Pancreas (tissue), 10 donors: ENCODE data around the gene PTTG1IP. TPM values are rescaled to one million over a fixed set of nuclear protein-coding genes. Genes with fewer than 3 reads are reported as not detected.
A peak's percentile ranks its signal among the peaks of the same experiment; 100 is the strongest.

Source experiments
- ATAC-seq, 4 donors: fragments of 200-7000 bp; cut with Tn5 transposase; one replicate each; pipeline versions ENCODE4 v1.8.0 to v1.9.1; 2020; ENCODE audit warnings: mild to moderate bottlenecking in 4 of 4, moderate library complexity in 4 of 4
- DNase-seq, 6 donors: peaks; one replicate each; pipeline ENCODE4 v3.0.0-alpha.2; 2020
- FAIRE-seq: peaks from 2 replicates; lab custom pipeline; 2012; peaks lifted over from hg19 to GRCh38; lab: Jason Lieb, UNC
- H3K27ac ChIP-seq, 4 donors: fragments of 200-600 bp; sonication (generic); 1 replicate in 3 of 4; 2 replicates in 1 of 4; pipeline versions ENCODE4 v1.5.0 to v1.8.0; 2020
- H3K27me3 ChIP-seq, 4 donors: fragments of 200-600 bp; one replicate each; pipeline ENCODE4 v1.8.0; 2021
- H3K36me3 ChIP-seq, 3 donors: fragments of 200-600 bp; sonication (generic) in 1 of 3; one replicate each; pipeline versions ENCODE4 v1.5.0 to v1.8.0; 2020 to 2021
- H3K4me1 ChIP-seq, 3 donors: fragments of 200-600 bp; one replicate each; pipeline ENCODE4 v1.8.0; 2021
- H3K4me3 ChIP-seq, 4 donors: fragments of 200-600 bp; sonication (generic) in 2 of 4; one replicate each; pipeline versions ENCODE4 v1.5.0 to v1.8.0; 2020 to 2021
- H3K9me3 ChIP-seq, 4 donors: fragments of 200-600 bp; one replicate each; pipeline ENCODE4 v1.8.0; 2021
- WGBS, 2 donors: extraction: QIAGEN DNeasy Blood & Tissue Kit; methylation state at CpG; one replicate each; pipeline ENCODE4 v1.1.7; 2013; 5-methylcytosine and 5-hydroxymethylcytosine counted together
- intact Hi-C, 3 donors: fragments of 100-400 bp; cut with DNase I; formaldehyde crosslinking; loops; one replicate each; pipeline versions ENCODE4 v1.11.1 to v1.14.2; 2022
- polyA plus RNA-seq, 2 donors: library from polyadenylated mRNA; stranded (reverse); fragments of 200-250 nt; gene quantifications; one replicate each; pipeline ENCODE4 v1.2.3, GENCODE V29; 2013
- total RNA-seq, 6 donors: library from RNA; stranded (reverse); fragmentation: NEBNext Ultra II Directional in 4 of 6; extraction: Animal tissue kit (Norgen Biotek cat#: 25700) in 4 of 6; gene quantifications; one replicate each; pipeline versions ENCODE4 v1.2.1 to v1.2.4, GENCODE V29; 2021 to 2023
- TF ChIP-seq, protein P1 (sequence below), 4 donors: fragments of 200-600 bp; sonication (generic) in 3 of 4; IDR thresholded peaks; one replicate each; pipeline versions ENCODE4 v1.5.0 to v1.8.0; 2021; ENCODE audit warnings: antibody characterized with exemption in 4 of 4
- donor health status: healthy with polysubstance abuse.
- donor health status: DM: no; HTN: no; CAD: no; lungs with moderate emphysema.
- donor health status: DM: no; HTN: no; CAD: no.
- donor health status: control.
- donor health status: control.
- donor health status: Bipolar disorder and iron deficiency.
- donor health status: DM: yes; HTN: yes; CAD: no.
- donor health status: DM: no; HTN: no; CAD: no.
- donor health status: DM: no; HTN: no; CAD: no.
- donor health status: DM: yes; HTN: yes; CAD: no.

Gene PTTG1IP
- total and polyA plus RNA-seq, 8 donors = 44.9 to 118 (median 60.6) TPM

DNA sequence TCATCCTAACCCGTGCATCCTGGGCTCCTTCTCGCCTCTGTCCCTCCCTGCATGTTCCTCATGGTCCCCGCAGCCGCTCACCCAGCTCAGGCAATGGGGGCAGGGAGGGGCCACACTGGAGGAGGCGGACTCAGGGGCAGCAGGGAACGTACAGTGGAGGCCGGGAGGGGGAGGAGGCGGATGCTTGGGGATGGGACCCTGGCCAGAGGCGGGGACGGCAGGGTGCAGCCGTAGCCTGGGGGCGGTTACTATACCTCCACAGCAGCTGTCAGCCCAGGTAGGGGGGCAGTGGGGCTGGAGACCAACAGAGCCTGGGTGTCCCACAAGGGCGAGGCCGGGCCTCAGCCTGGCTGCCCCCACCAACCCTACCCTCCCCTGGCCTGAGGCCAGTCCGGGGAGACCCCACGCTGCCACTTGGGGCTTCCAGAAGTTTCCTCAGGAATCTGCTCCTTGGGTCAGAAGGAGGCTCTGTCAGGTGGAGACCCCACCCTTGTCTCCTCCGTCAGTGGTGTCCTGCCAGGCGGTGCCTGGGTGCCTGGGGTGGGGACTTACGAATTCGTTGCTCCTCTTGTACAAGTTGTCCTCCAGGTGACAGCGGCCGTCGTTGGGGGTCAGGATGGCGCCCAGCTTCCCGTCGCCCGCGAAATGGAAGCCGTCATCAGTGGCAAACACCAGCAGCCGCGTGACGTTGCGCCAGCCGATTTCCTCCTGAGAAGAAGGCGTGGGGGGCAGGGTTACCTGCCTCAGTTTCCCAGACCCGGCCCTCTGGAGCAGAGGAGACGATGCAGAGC lies 26.5 kb upstream of the PTTG1IP start:
- H3K4me1 ChIP-seq = no peaks in the 10 kb centered on the region
- H3K9me3 ChIP-seq = no peaks in the 10 kb centered on the region
- 58 to 67% methylated on average over 37 of the region's 37 CpGs for WGBS, 2 donors
- intact Hi-C loops = no loop called here
- TF ChIP-seq, protein P1, sequence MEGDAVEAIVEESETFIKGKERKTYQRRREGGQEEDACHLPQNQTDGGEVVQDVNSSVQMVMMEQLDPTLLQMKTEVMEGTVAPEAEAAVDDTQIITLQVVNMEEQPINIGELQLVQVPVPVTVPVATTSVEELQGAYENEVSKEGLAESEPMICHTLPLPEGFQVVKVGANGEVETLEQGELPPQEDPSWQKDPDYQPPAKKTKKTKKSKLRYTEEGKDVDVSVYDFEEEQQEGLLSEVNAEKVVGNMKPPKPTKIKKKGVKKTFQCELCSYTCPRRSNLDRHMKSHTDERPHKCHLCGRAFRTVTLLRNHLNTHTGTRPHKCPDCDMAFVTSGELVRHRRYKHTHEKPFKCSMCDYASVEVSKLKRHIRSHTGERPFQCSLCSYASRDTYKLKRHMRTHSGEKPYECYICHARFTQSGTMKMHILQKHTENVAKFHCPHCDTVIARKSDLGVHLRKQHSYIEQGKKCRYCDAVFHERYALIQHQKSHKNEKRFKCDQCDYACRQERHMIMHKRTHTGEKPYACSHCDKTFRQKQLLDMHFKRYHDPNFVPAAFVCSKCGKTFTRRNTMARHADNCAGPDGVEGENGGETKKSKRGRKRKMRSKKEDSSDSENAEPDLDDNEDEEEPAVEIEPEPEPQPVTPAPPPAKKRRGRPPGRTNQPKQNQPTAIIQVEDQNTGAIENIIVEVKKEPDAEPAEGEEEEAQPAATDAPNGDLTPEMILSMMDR (IDR thresholded peaks at IDR 0.05) = no peak
- DNase-seq = peak in 2 of 6 donors; percentile 54 to 69
- H3K27ac ChIP-seq = no peak overlapping the region
- no peaks in the 10 kb centered on the region for H3K36me3 ChIP-seq
- FAIRE-seq = no peak
- H3K4me3 ChIP-seq = no peak overlapping the region
- no peaks in the 10 kb centered on the region for H3K27me3 ChIP-seq
- ATAC-seq = no peak

DNA sequence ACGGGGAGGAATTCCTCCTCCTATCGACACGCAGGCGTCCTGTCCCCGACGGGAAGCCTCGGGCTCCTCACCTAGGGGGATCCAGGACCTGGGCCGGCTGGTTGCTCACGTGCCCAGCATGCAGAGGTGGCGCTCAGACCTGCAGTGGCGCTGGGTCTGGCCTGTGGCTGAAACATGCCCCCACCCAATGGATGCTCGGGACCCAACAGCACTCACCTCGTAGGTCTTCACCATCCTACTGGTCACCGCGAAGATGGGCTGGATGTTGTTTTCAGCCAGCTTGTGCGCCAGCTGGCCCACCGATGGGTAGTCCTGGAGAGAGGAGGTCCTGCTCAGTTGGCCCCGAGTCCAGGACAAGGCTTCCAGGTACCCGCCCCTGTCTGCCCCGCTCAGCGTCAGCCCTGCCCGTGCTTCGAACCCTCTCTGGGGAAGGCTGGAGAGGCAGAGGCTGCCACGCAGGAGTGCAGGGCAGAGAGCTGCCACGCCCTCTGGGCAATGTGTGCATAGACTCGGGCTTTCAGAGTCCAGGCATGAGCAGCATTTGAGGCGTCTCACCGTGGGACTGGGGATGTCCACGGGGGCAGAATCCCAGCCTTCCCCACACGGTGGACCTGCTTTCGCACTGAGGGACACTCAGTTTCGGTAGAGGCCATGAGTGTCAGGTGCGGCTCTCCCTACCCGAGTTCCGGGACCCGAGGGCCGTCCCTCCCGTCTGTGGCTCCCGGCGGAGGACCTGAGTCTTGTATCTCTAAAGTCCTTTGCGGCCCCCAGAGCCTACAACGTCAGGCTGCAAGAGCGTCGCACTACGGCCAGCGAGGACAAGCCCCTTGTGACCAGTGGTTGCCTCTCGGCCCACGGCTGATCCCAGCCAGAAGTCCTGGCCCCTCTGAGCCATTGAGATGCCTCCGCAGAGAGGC lies 25.6 kb upstream of the PTTG1IP start:
- no peak for ATAC-seq
- Histone ChIP-seq H3K36me3 (no peaks in the 10 kb centered on the region), H3K4me3 (no peak overlapping the region), H3K27me3 (no peaks in the 10 kb centered on the region), H3K4me1 (no peaks in the 10 kb centered on the region), H3K9me3 (no peaks in the 10 kb centered on the region), H3K27ac (no peak overlapping the region)
- DNase-seq = peak in 2 of 6 donors; percentile 49 to 50
- 50 to 62% methylated on average over 49 of the region's 49 CpGs for WGBS, 2 donors
- TF ChIP-seq, protein P1 (IDR thresholded peaks at IDR 0.05) = no peak
- FAIRE-seq = no peak
- intact Hi-C loops = no loop called here

DNA sequence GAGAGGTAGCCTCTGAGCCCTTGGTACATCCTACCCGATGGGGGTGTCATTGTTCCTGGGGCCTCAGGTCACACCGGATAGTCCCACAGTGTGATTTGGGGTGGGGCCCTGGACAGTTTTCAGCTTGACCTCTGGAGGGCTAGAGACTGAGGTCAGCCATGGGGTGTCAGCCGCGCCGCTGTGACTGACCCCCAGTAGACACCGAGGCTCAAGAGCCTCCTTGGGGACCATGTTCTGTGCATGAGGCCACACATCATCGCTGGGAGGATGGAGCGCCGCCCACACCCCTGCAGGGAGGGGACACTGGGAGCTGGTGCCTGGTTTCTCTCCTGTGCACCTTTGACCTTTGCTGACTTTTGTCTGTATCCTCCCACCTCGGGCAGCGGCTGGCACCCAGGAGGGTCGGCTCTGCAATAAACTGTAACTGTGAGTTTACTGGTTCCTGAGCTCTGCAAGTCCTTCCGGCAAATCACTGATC lies 24.6 kb upstream of the PTTG1IP start:
- TF ChIP-seq, protein P1 (IDR thresholded peaks at IDR 0.05) = no peak
- Histone ChIP-seq H3K4me3 (no peak overlapping the region), H3K36me3 (no peaks in the 10 kb centered on the region), H3K27me3 (no peaks in the 10 kb centered on the region), H3K9me3 (no peaks in the 10 kb centered on the region), H3K4me1 (no peaks in the 10 kb centered on the region), H3K27ac (no peak overlapping the region)
- no peak for ATAC-seq
- intact Hi-C loops = no loop called here
- FAIRE-seq = no peak
- WGBS, 2 donors = 57 to 68% methylated on average over 13 of the region's 13 CpGs
- DNase-seq = peak in 2 of 6 donors; percentile 38 to 45

DNA sequence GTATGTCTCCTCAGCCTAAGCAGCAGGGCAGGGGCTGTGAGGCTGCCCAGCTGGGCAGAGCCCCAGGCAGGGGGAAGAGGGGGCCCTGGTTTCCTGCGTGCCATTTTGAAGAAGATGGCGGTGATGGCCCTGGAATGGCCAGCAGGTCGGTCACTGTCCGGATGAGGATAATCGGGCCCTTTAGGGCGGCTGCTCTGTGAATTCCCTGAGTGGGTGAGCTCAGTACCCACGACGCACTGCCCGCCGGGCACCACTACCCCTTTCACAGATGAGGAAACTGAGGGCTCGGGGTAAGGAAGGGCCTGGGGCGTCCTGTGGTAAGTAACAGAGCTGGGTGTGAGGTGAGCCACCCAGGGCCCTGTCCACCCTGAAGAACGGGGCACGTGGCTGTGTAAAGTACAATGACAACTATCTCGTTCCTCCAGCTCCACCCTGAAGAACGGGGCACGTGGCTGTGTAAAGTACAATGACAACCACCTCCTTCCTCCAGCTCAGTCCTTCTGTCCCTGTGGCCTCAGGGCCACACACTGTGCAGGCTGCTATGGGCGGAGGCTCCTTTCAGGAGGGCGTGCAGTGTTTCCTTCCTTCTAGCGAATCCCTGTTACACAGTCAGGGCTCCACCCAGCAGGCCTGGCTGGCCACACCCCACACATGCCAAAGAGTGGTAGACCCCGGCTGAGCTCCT lies 24.0 kb upstream of the PTTG1IP start:
- H3K36me3 ChIP-seq = no peaks in the 10 kb centered on the region
- no peaks in the 10 kb centered on the region for H3K4me1 ChIP-seq
- H3K4me3 ChIP-seq = no peak overlapping the region
- FAIRE-seq (no peak), DNase-seq (peak in 2 of 6 donors; percentile 31 to 35), ATAC-seq (peak in 1 of 4 donors; percentile 27)
- no peak overlapping the region for H3K27ac ChIP-seq
- H3K9me3 ChIP-seq = no peaks in the 10 kb centered on the region
- WGBS, 2 donors = 59 to 68% methylated on average over 21 of the region's 21 CpGs
- intact Hi-C loops = no loop called here
- TF ChIP-seq, protein P1 (IDR thresholded peaks at IDR 0.05) = no peak
- H3K27me3 ChIP-seq = no peaks in the 10 kb centered on the region
